HepG2 (cell line): ENCODE results near the gene PEX12. TPM values are rescaled to one million over a fixed set of nuclear protein-coding genes. Genes with fewer than 3 reads are reported as not detected.
A peak's percentile ranks its signal among the peaks of the same experiment; 100 is the strongest.

ENCODE experiments used
- ARID2 ChIP-seq: sonication (generic); formaldehyde crosslinking; IDR thresholded peaks from 2 replicates; pipeline ENCODE4 v1.8.1; 2022; ENCODE audit warnings: mild to moderate bottlenecking, missing genetic modification reagents, borderline replicate concordance
- ARNT2 ChIP-seq: sonication (generic); formaldehyde crosslinking; IDR thresholded peaks from 2 replicates; pipeline ENCODE4 v1.8.0; 2022; ENCODE audit warnings: mild to moderate bottlenecking, low read depth, missing genetic modification reagents, moderate library complexity
- BRCA1 ChIP-seq: sonication (generic); formaldehyde crosslinking; IDR thresholded peaks from 2 replicates; pipeline ENCODE4 v1.4.0; 2020; ENCODE audit warnings: missing genetic modification reagents
- CBX1 ChIP-seq: IDR thresholded peaks from one replicate; pipeline ENCODE4 v1.6.1; 2016; ENCODE audit warnings: antibody characterized with exemption, low read depth
- HOXA9 ChIP-seq: sonication (generic); formaldehyde crosslinking; IDR thresholded peaks from 2 replicates; pipeline ENCODE4 v1.8.1; 2022; ENCODE audit warnings: missing genetic modification reagents, mild to moderate bottlenecking, moderate library complexity, borderline replicate concordance
- ISX ChIP-seq: sonication (generic); formaldehyde crosslinking; conservative IDR thresholded peaks from 2 replicates; pipeline ENCODE4 v1.5.0; 2020; ENCODE audit warnings: missing genetic modification reagents
- KDM5A ChIP-seq: fragments of 200-600 bp; sonication (generic); IDR thresholded peaks from 2 replicates; pipeline ENCODE4 v1.7.0; 2018; ENCODE audit warnings: antibody characterized with exemption, mild to moderate bottlenecking, low read length, borderline replicate concordance
- NKX3-1 ChIP-seq: sonication (generic); formaldehyde crosslinking; IDR thresholded peaks from 2 replicates; pipeline ENCODE4 v1.5.0; 2020; ENCODE audit warnings: missing genetic modification reagents
- PAF1 ChIP-seq: IDR thresholded peaks from 2 replicates; pipeline ENCODE4 v1.6.1; 2016; ENCODE audit warnings: missing genetic modification reagents, missing compliant biosample characterization
- PCBP2 ChIP-seq: fragments of 200-400 bp; formaldehyde crosslinking; optimal IDR thresholded peaks from 2 replicates; pipeline ENCODE3; 2018; ENCODE audit warnings: low read length, low read depth; ENCODE audit not compliant: poor library complexity, severe bottlenecking
- TBX3 ChIP-seq: fragments of 450-650 bp; IDR thresholded peaks from 2 replicates; pipeline ENCODE4 v1.6.1; 2017; ENCODE audit warnings: antibody characterized with exemption, mild to moderate bottlenecking, inconsistent platforms, borderline replicate concordance
- TEAD2 ChIP-seq: sonication (generic); formaldehyde crosslinking; IDR thresholded peaks from 2 replicates; pipeline ENCODE4 v1.9.0; 2021; ENCODE audit warnings: missing genetic modification reagents
- TEAD3 ChIP-seq: optimal IDR thresholded peaks from 2 replicates; pipeline ENCODE3; 2016; ENCODE audit warnings: borderline replicate concordance
- ZBTB7B ChIP-seq: sonication (generic); formaldehyde crosslinking; IDR thresholded peaks from 2 replicates; pipeline ENCODE4 v1.4.0; 2020; ENCODE audit warnings: missing genetic modification reagents
- ZMAT3 ChIP-seq: sonication (generic); formaldehyde crosslinking; conservative IDR thresholded peaks from 2 replicates; pipeline ENCODE4 v1.7.0; 2021; ENCODE audit warnings: missing genetic modification reagents
- ZNF160 ChIP-seq: sonication (generic); formaldehyde crosslinking; IDR thresholded peaks from 2 replicates; pipeline ENCODE4 v1.8.0; 2022; ENCODE audit warnings: mild to moderate bottlenecking, inconsistent platforms, missing genetic modification reagents
- ZNF232 ChIP-seq: sonication (generic); formaldehyde crosslinking; IDR thresholded peaks from 2 replicates; pipeline ENCODE4 v1.4.0; 2020; ENCODE audit warnings: missing genetic modification reagents, borderline replicate concordance
- ZNF496 ChIP-seq: sonication (generic); formaldehyde crosslinking; IDR thresholded peaks from 2 replicates; pipeline ENCODE4 v1.8.1; 2023; ENCODE audit warnings: mild to moderate bottlenecking, moderate library complexity, missing genetic modification reagents; ENCODE audit not compliant: insufficient replicate concordance
- polyA plus RNA-seq, 8 experiments: library from polyadenylated mRNA; depleted of rRNA in 3 of 8; stranded (reverse) in 7 of 8; unstranded in 1 of 8; fragments of >200 nt; fragmentation: Illumina TruSeq in 4 of 8; extraction: Trizol in 4 of 8; gene quantifications; 2 replicates each; pipeline versions ENCODE4 v1.2.1 to v1.2.3, GENCODE V29; 2011 to 2016; ENCODE audit warnings: low read depth in 4 of 8, missing spikeins in 1 of 8, mixed read lengths in 1 of 8; ENCODE audit not compliant: insufficient read depth in 1 of 8
- total RNA-seq, 5 experiments: library from RNA; depleted of rRNA; stranded (reverse); fragments of >200 nt; fragmentation: Illumina TruSeq; extraction: Trizol; gene quantifications; 2 replicates each; pipeline ENCODE4 v1.2.3, GENCODE V29; 2016; ENCODE audit warnings: low read depth in 1 of 5
- TF ChIP-seq, protein P1 (sequence below): sonication (generic); formaldehyde crosslinking; IDR thresholded peaks from 2 replicates; pipeline ENCODE4 v1.4.0; 2020; ENCODE audit warnings: missing genetic modification reagents
- TF ChIP-seq, protein P2 (sequence below): sonication (generic); formaldehyde crosslinking; IDR thresholded peaks from 2 replicates; pipeline ENCODE4 v1.5.1; 2020; ENCODE audit warnings: mild to moderate bottlenecking, missing genetic modification reagents, moderate library complexity

The PEX12 gene
- total and polyA plus RNA-seq, 2 of the 13 experiments (the other 11 are each of a cell fraction or from before 2014, with no cell fraction given), result 5.1 to 11.9 TPM

DNA sequence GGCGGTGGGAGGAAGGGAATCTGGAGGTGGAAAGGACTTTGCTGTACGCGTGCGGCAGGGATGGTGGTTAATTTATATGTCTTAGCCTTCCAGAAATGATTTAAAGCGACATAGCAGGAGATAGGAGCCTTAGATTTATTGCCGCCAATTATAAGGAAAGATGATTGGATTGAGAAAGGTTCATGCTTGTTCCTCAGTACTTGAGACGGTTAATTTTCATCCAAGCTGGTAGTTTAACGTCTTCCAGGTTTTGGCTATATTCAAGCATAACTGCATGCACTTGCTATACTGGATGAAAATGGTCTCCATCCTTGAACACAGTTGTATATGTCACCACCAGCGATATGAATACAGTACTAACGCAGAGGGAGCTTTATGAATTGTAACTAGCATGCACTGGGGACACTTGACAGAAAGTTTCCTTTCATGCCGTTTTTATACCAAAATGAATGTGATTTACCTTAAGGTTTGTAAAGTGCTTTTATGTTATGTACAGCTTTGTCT lies 610 bp upstream of the PEX12 start (continued):
- TF ChIP-seq, protein P1, sequence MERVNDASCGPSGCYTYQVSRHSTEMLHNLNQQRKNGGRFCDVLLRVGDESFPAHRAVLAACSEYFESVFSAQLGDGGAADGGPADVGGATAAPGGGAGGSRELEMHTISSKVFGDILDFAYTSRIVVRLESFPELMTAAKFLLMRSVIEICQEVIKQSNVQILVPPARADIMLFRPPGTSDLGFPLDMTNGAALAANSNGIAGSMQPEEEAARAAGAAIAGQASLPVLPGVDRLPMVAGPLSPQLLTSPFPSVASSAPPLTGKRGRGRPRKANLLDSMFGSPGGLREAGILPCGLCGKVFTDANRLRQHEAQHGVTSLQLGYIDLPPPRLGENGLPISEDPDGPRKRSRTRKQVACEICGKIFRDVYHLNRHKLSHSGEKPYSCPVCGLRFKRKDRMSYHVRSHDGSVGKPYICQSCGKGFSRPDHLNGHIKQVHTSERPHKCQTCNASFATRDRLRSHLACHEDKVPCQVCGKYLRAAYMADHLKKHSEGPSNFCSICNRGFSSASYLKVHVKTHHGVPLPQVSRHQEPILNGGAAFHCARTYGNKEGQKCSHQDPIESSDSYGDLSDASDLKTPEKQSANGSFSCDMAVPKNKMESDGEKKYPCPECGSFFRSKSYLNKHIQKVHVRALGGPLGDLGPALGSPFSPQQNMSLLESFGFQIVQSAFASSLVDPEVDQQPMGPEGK (CRISPR knock-in tag), result no peak
- TF ChIP-seq ZBTB7B (no peak), NKX3-1 (CRISPR knock-in tag) (0 out of 2 replicates have a peak, but pooled peaks have one; percentile 4), ARNT2 (0 out of 2 replicates have a peak, but pooled peaks have one; percentile 9), TEAD2 (CRISPR knock-in tag) (0 out of 2 replicates have a peak, but pooled peaks have one; percentile 8), ISX (CRISPR knock-in tag) (0 out of 2 replicates have a peak, but pooled peaks have one; percentile 22), ZNF496 (CRISPR knock-in tag) (no peak), HOXA9 (CRISPR knock-in tag) (peak; percentile 2; the same call in 1 of the 2 replicates), ZMAT3 (no peak), ARID2 (CRISPR knock-in tag) (no peak), TEAD3 (no peak), TBX3 (no peak), BRCA1 (0 out of 2 replicates have a peak, but pooled peaks have one; percentile 8), ZNF232 (CRISPR knock-in tag) (0 out of 2 replicates have a peak, but pooled peaks have one; percentile 7), CBX1 (no peak), PCBP2 (no peak), PAF1 (CRISPR knock-in tag) (no peak), KDM5A (peak; percentile 22; the same call in 1 of the 2 replicates), ZNF160 (CRISPR knock-in tag) (no peak)
- TF ChIP-seq, protein P2, sequence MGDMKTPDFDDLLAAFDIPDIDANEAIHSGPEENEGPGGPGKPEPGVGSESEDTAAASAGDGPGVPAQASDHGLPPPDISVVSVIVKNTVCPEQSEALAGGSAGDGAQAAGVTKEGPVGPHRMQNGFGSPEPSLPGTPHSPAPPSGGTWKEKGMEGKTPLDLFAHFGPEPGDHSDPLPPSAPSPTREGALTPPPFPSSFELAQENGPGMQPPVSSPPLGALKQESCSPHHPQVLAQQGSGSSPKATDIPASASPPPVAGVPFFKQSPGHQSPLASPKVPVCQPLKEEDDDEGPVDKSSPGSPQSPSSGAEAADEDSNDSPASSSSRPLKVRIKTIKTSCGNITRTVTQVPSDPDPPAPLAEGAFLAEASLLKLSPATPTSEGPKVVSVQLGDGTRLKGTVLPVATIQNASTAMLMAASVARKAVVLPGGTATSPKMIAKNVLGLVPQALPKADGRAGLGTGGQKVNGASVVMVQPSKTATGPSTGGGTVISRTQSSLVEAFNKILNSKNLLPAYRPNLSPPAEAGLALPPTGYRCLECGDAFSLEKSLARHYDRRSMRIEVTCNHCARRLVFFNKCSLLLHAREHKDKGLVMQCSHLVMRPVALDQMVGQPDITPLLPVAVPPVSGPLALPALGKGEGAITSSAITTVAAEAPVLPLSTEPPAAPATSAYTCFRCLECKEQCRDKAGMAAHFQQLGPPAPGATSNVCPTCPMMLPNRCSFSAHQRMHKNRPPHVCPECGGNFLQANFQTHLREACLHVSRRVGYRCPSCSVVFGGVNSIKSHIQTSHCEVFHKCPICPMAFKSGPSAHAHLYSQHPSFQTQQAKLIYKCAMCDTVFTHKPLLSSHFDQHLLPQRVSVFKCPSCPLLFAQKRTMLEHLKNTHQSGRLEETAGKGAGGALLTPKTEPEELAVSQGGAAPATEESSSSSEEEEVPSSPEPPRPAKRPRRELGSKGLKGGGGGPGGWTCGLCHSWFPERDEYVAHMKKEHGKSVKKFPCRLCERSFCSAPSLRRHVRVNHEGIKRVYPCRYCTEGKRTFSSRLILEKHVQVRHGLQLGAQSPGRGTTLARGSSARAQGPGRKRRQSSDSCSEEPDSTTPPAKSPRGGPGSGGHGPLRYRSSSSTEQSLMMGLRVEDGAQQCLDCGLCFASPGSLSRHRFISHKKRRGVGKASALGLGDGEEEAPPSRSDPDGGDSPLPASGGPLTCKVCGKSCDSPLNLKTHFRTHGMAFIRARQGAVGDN (CRISPR knock-in tag), result 0 out of 2 replicates have a peak, but pooled peaks have one; percentile 27
